HG02678 (cell line): ENCODE data around the gene HOMER3.
"Not testable (repeated sequence)": the region's sequence is repeated elsewhere in the genome, so short reads cannot be mapped to it uniquely, and the experiment has no call there.

Source experiments
- ATAC-seq: cut with Tn5 transposase; IDR thresholded peaks from one replicate; pipeline ENCODE4 v1.9.1; 2021; ENCODE audit warnings: mild to moderate bottlenecking, moderate library complexity; ENCODE audit not compliant: unreplicated experiment

Gene HOMER3

GRCh38 chr19:18924684-18925213 lies 16.3 kb downstream of the HOMER3 start:
- no peak for ATAC-seq

- ATAC-seq = no peak
These were observed 18.6 kb downstream of the HOMER3 start for GRCh38 chr19:18922228-18922985.

- ATAC-seq = no peak
These were observed 19.4 kb downstream of the HOMER3 start for GRCh38 chr19:18921593-18921992.

- no peak for ATAC-seq
These were observed 20.6 kb downstream of the HOMER3 start for GRCh38 chr19:18920400-18920799.

- no peak for ATAC-seq
These were observed 21.2 kb downstream of the HOMER3 start for GRCh38 chr19:18919900-18920214.

- ATAC-seq = peak; percentile 95
These were observed 21.7 kb downstream of the HOMER3 start, which contains the start of the genes COPE and DDX49 for GRCh38 chr19:18919086-18919899. Gene COPE, minus strand, starts transcription at chr19:18919387. Its CDS starts 39 bp downstream, at chr19:18919348. Gene DDX49, plus strand, starts transcription at chr19:18919715. Its CDS starts 27 bp downstream, at chr19:18919742.

- ATAC-seq = not testable (repeated sequence)
These were observed 23.4 kb downstream of the HOMER3 start for GRCh38 chr19:18917593-18917992.

GRCh38 chr19:18915639-18916038 lies 25.4 kb downstream of the HOMER3 start:
- no peak for ATAC-seq

GRCh38 chr19:18913466-18913865 lies 27.6 kb downstream of the HOMER3 start:
- ATAC-seq = no peak

GRCh38 chr19:18912933-18913332 lies 28.1 kb downstream of the HOMER3 start:
- no peak for ATAC-seq

- ATAC-seq = no peak
These were observed 30.1 kb downstream of the HOMER3 start for GRCh38 chr19:18910801-18911436.

- ATAC-seq = no peak
These were observed 31.0 kb downstream of the HOMER3 start for GRCh38 chr19:18910010-18910409.

- no peak for ATAC-seq
These were observed 31.9 kb downstream of the HOMER3 start for GRCh38 chr19:18908917-18909619.

GRCh38 chr19:18906605-18907519 lies 34.2 kb downstream of the HOMER3 start:
- ATAC-seq = no peak

GRCh38 chr19:18905513-18906236 lies 35.3 kb downstream of the HOMER3 start:
- no peak for ATAC-seq

- no peak for ATAC-seq
These were observed 36.0 kb downstream of the HOMER3 start for GRCh38 chr19:18905058-18905456.

GRCh38 chr19:18904334-18905057 lies 36.5 kb downstream of the HOMER3 start:
- no peak for ATAC-seq
